OCI-LY7 (cell line): ENCODE results near the gene ZFAND2B. TPM values are rescaled to one million over a fixed set of nuclear protein-coding genes. Genes with fewer than 3 reads are reported as not detected.

Experiments used
- BruUV-seq: library from RNA; stranded (reverse); fragments of 400-500 nt; replicated peaks from 2 replicates; lab custom pipeline; 2021; lab: Mats Ljungman, UMichigan
- CTCF ChIA-PET: fragments of 300-600 bp; sonication (Branson Sonifier 250); formaldehyde crosslinking; loops from one replicate; lab custom pipeline; 2022; ENCODE audit warnings: antibody characterized with exemption; ENCODE audit not compliant: unreplicated experiment; lab: Charles Lee
- POLR2A ChIA-PET: fragments of 300-600 bp; sonication (Branson Sonifier 250); formaldehyde crosslinking; loops from one replicate; lab custom pipeline; 2022; ENCODE audit warnings: antibody characterized with exemption; lab: Charles Lee
- DNase-seq: peaks from one replicate; pipeline ENCODE4 v3.0.0-alpha.2; 2015; ENCODE audit warnings: low spot score
- H2AFZ ChIP-seq: fragments of 200-600 bp; sonication (generic), shearing (Covaris generic); 2 replicates; pipeline ENCODE4 v1.6.1; 2014; ENCODE audit warnings: mild to moderate bottlenecking, antibody characterized with exemption, low read length, moderate library complexity
- H3K27ac ChIP-seq: fragments of 200-600 bp; sonication (generic); 2 replicates; pipeline ENCODE4 v1.5.1; 2014; ENCODE audit warnings: mixed run types, low read depth, mild to moderate bottlenecking, moderate library complexity, low read length, inconsistent platforms; ENCODE audit not compliant: poor library complexity, severe bottlenecking
- H3K36me3 ChIP-seq: fragments of 200-600 bp; sonication (generic); 2 replicates; pipeline ENCODE4 v1.6.1; 2014; ENCODE audit warnings: mild to moderate bottlenecking, antibody characterized with exemption, low read length, moderate library complexity, mixed read lengths; ENCODE audit not compliant: insufficient read depth
- H3K4me1 ChIP-seq: fragments of 200-600 bp; sonication (generic); 2 replicates; pipeline ENCODE4 v1.5.1; 2014; ENCODE audit warnings: mild to moderate bottlenecking, low read length; ENCODE audit not compliant: insufficient read depth, poor library complexity, severe bottlenecking
- H3K4me2 ChIP-seq: fragments of 200-600 bp; sonication (generic); 2 replicates; pipeline ENCODE4 v1.6.1; 2014; ENCODE audit warnings: mild to moderate bottlenecking, low read length
- H3K4me3 ChIP-seq: fragments of 200-600 bp; sonication (generic); 2 replicates; pipeline ENCODE4 v1.5.1; 2014; ENCODE audit warnings: mild to moderate bottlenecking, low read depth, low read length; ENCODE audit not compliant: poor library complexity, severe bottlenecking
- H3K79me2 ChIP-seq: fragments of 200-600 bp; sonication (generic); 2 replicates; pipeline ENCODE4 v1.6.1; 2016; ENCODE audit warnings: low read depth, mild to moderate bottlenecking, low read length, moderate library complexity, mixed read lengths; ENCODE audit not compliant: insufficient read depth
- H3K9me2 ChIP-seq: fragments of 200-600 bp; sonication (generic); 2 replicates; pipeline ENCODE4 v1.6.1; 2016; ENCODE audit warnings: mild to moderate bottlenecking, low read length, mixed read lengths; ENCODE audit not compliant: insufficient read depth
- H3K9me3 ChIP-seq: fragments of 200-600 bp; sonication (generic); 2 replicates; pipeline ENCODE4 v1.6.1; 2014; ENCODE audit warnings: mild to moderate bottlenecking, mixed run types, low read length, mixed read lengths
- H4K20me1 ChIP-seq: fragments of 200-600 bp; sonication (generic); 2 replicates; pipeline ENCODE4 v1.6.1; 2014; ENCODE audit warnings: mild to moderate bottlenecking, antibody characterized with exemption, low read length, moderate library complexity, mixed read lengths; ENCODE audit not compliant: insufficient read depth
- EZH2phosphoT487 ChIP-seq: fragments of 200-600 bp; sonication (generic); IDR thresholded peaks from 2 replicates; pipeline ENCODE4 v1.6.1; 2018; ENCODE audit warnings: low read depth, borderline replicate concordance, mild to moderate bottlenecking, mixed run types, antibody characterized with exemption, low read length, moderate library complexity, mixed read lengths
- intact Hi-C: fragments of 100-400 bp; cut with micrococcal nuclease; formaldehyde crosslinking; loops from one replicate; pipeline ENCODE4 v1.10.0; 2022; ENCODE audit not compliant: unreplicated experiment
- total RNA-seq, 2 experiments: library from RNA; depleted of rRNA in 1 of 2; stranded (reverse); fragments of >200 nt in 1 of 2; shearing (Covaris generic) in 1 of 2; gene quantifications; 2 replicates each; pipeline ENCODE4 v1.2.3, GENCODE V29; 2014 to 2022
- TF ChIP-seq, protein P1 (sequence below): fragments of 200-600 bp; sonication (generic); conservative IDR thresholded peaks from 2 replicates; pipeline ENCODE4 v1.5.1; 2014; ENCODE audit warnings: mild to moderate bottlenecking, antibody characterized with exemption, low read length, moderate library complexity, mixed read lengths

Gene ZFAND2B
- total RNA-seq, 2 experiments from 2014 or later: 35.9 to 51.6 TPM

DNA sequence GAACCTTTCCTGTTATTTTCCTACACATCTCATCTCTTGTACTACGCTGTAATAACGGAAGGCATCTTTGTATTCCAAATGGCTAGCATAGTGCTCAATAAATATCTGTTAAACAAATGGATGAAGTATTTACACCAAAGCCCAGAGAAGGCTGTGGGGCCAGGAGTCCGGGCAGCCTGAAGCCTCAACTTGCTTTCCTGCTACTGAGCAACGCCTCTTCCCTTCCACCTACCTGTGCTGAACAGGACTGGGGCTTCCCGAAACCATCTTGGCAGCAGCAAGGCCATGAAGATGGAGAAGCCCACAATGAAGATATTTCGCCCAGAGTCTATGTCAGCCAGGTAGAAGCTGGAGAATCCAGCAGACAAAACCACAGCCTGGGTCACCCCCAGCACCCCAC is 43.4 kb upstream of the ZFAND2B start:
- no peaks in the 10 kb centered on the region for H3K9me2 ChIP-seq
- ChIA-PET POLR2A (no interaction called here), CTCF (interaction anchor here (1.0 kb wide), 1 partner anchor 13 kb away, joined by 4 read pairs; the partner anchor contains the start of gene CNPPD1)
- peaks cover 11% of the 10 kb centered on the region for H3K4me1 ChIP-seq
- H3K27ac ChIP-seq: no peak overlapping the region
- no peak overlapping the region for H3K4me2 ChIP-seq
- no TSS peak for BruUV-seq
- H3K9me3 ChIP-seq: no peaks in the 10 kb centered on the region
- DNase-seq: no peak
- H3K4me3 ChIP-seq: no peak overlapping the region
- peaks cover 7% of the 10 kb centered on the region for H3K36me3 ChIP-seq
- no peaks in the 10 kb centered on the region for H4K20me1 ChIP-seq
- TF ChIP-seq EZH2phosphoT487: no peak
- TF ChIP-seq, protein P1, sequence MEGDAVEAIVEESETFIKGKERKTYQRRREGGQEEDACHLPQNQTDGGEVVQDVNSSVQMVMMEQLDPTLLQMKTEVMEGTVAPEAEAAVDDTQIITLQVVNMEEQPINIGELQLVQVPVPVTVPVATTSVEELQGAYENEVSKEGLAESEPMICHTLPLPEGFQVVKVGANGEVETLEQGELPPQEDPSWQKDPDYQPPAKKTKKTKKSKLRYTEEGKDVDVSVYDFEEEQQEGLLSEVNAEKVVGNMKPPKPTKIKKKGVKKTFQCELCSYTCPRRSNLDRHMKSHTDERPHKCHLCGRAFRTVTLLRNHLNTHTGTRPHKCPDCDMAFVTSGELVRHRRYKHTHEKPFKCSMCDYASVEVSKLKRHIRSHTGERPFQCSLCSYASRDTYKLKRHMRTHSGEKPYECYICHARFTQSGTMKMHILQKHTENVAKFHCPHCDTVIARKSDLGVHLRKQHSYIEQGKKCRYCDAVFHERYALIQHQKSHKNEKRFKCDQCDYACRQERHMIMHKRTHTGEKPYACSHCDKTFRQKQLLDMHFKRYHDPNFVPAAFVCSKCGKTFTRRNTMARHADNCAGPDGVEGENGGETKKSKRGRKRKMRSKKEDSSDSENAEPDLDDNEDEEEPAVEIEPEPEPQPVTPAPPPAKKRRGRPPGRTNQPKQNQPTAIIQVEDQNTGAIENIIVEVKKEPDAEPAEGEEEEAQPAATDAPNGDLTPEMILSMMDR: no peak
- no peak overlapping the region for H2AFZ ChIP-seq
- intact Hi-C loops: no loop called here
- peaks cover 3% of the 10 kb centered on the region; the same call in 1 of the 2 replicates for H3K79me2 ChIP-seq

DNA sequence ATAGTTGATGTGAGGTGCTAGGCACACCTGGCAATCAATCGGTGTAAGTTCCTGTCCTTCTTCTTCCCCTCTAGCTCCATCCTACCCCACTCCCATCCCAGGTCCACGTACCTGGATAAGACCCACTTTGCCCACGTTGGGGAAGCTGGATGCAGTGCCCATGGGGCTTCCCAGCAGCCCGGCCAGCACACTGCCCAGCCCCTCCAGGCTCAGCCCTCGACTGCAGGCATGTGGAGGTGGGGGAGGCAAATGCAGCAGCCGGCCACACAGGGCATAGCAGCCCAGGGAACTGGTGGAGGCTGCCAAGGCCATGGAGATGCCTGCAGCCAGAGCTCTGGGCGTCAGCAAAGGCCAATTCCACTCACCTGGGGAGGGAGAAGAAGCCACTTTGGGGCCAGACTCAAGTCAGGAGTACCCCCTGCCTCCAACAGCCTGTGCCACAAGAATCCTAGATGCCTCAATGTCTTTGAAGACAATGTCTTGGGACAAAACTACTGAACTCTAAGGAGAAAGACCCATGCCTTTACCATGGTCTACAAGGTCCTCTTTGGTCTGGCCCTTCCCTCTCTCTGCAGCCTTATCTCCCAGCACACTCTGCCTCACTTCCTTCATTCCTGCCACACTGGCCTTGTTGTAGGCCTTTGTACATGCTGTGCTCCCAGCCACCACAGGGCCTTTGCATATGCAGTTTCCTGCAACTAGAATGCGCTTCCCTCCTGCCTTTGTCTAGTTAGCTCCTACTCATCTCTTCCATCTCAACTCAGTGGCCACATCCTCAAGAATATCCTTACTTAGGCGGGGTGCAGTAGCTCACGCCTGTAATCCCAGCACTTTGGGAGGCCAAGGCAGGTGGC is 41.3 kb upstream of the ZFAND2B start:
- H3K4me2 ChIP-seq: no peak overlapping the region
- H2AFZ ChIP-seq: no peak overlapping the region
- H3K4me1 ChIP-seq: peaks cover 6% of the 10 kb centered on the region
- intact Hi-C loops: no loop called here
- H3K27ac ChIP-seq: no peak overlapping the region
- no peak for DNase-seq
- ChIA-PET POLR2A (interaction anchor here (0.7 to 1.5 kb wide), 2 partner anchors 41 to 138 kb away, joined by 3 to 5 read pairs; partner anchors contain the start of gene ZFAND2B), CTCF (no interaction called here)
- peaks cover 7% of the 10 kb centered on the region for H3K36me3 ChIP-seq
- H4K20me1 ChIP-seq: no peaks in the 10 kb centered on the region
- no peaks in the 10 kb centered on the region for H3K9me3 ChIP-seq
- H3K79me2 ChIP-seq: no peaks in the 10 kb centered on the region
- no TSS peak for BruUV-seq
- H3K4me3 ChIP-seq: no peak overlapping the region
- no peak for TF ChIP-seq EZH2phosphoT487
- TF ChIP-seq, protein P1: no peak
- no peaks in the 10 kb centered on the region for H3K9me2 ChIP-seq

DNA sequence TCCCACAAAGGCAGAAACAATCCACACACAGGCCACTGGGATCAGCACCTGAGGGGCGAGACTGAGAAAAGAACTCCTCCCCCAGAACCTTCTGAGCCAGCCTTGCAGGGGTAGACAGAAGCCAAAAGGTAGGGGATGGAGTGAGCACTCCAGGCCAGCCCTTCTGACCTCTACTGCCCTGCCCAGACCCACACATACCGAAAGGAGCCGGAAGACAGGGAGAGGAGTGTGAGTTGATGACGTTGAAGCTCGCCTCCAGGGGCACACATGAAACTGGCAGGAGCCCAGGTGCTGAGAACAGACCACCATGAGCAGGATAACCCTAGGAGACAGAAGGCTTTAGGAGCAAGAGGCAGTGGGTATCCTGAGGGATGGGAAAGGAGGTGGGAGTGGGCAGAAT is 38.6 kb upstream of the ZFAND2B start:
- no peak overlapping the region for H3K4me3 ChIP-seq
- intact Hi-C loops: no loop called here
- ChIA-PET POLR2A (no interaction called here), CTCF (no interaction called here)
- no peaks in the 10 kb centered on the region for H3K4me1 ChIP-seq
- H4K20me1 ChIP-seq: no peaks in the 10 kb centered on the region
- DNase-seq: no peak
- no peak overlapping the region for H3K27ac ChIP-seq
- H3K4me2 ChIP-seq: no peak overlapping the region
- TF ChIP-seq, protein P1: no peak
- TF ChIP-seq EZH2phosphoT487: no peak
- H3K79me2 ChIP-seq: no peaks in the 10 kb centered on the region
- no peak overlapping the region for H2AFZ ChIP-seq
- no TSS peak for BruUV-seq
- H3K9me2 ChIP-seq: no peaks in the 10 kb centered on the region
- H3K9me3 ChIP-seq: no peaks in the 10 kb centered on the region
- H3K36me3 ChIP-seq: peaks cover 31% of the 10 kb centered on the region
